KMS-11 (cell line): ENCODE data around the gene NRCAM.
"Not testable (repeated sequence)": the region's sequence is repeated elsewhere in the genome, so short reads cannot be mapped to it uniquely, and the experiment has no call there.

Experiments used
- H2AFZ ChIP-seq: fragments of 200-600 bp; sonication (generic); 2 replicates; pipeline ENCODE4 v1.6.1; 2016; ENCODE audit warnings: antibody characterized with exemption, mixed run types, low read depth
- H3K27ac ChIP-seq: fragments of 200-600 bp; sonication (generic); 2 replicates; pipeline ENCODE4 v1.6.1; 2016; ENCODE audit warnings: mild to moderate bottlenecking, mixed run types
- H3K27me3 ChIP-seq: fragments of 200-600 bp; sonication (generic); 2 replicates; pipeline ENCODE4 v1.6.1; 2017; ENCODE audit warnings: mild to moderate bottlenecking, low read depth, mixed run types, moderate library complexity; ENCODE audit not compliant: insufficient read depth
- H3K36me3 ChIP-seq: fragments of 200-600 bp; sonication (generic); 2 replicates; pipeline ENCODE4 v1.6.1; 2017; ENCODE audit warnings: mild to moderate bottlenecking, mixed run types; ENCODE audit not compliant: insufficient read depth
- H3K4me1 ChIP-seq: fragments of 200-600 bp; sonication (generic); 2 replicates; pipeline ENCODE4 v1.6.1; 2016; ENCODE audit warnings: mild to moderate bottlenecking, low read depth, mixed run types; ENCODE audit not compliant: poor library complexity, severe bottlenecking
- H3K4me2 ChIP-seq: fragments of 200-600 bp; sonication (generic); 2 replicates; pipeline ENCODE4 v1.7.0; 2016; ENCODE audit warnings: mild to moderate bottlenecking, mixed run types
- H3K4me3 ChIP-seq: fragments of 200-600 bp; sonication (generic); IDR thresholded peaks from 2 replicates; pipeline ENCODE4 v1.6.1; 2017; ENCODE audit warnings: low read depth, low read length, mixed read lengths; ENCODE audit not compliant: insufficient read depth
- H3K79me2 ChIP-seq: fragments of 200-600 bp; sonication (generic); 2 replicates; pipeline ENCODE4 v1.6.1; 2016; ENCODE audit warnings: low read depth, mixed run types; ENCODE audit not compliant: insufficient read depth
- H3K9ac ChIP-seq: fragments of 200-600 bp; sonication (generic); 2 replicates; pipeline ENCODE4 v1.6.1; 2016; ENCODE audit warnings: mild to moderate bottlenecking, mixed run types
- H4K20me1 ChIP-seq: fragments of 200-600 bp; sonication (generic); 2 replicates; pipeline ENCODE4 v1.6.1; 2016; ENCODE audit warnings: mild to moderate bottlenecking, mixed run types; ENCODE audit not compliant: insufficient read depth
- CTCF ChIP-seq: fragments of 200-600 bp; sonication (generic); conservative IDR thresholded peaks from 2 replicates; pipeline ENCODE4 v1.6.1; 2017; ENCODE audit warnings: low read depth, mild to moderate bottlenecking, antibody characterized with exemption, low read length, moderate library complexity, mixed read lengths

The NRCAM gene

DNA sequence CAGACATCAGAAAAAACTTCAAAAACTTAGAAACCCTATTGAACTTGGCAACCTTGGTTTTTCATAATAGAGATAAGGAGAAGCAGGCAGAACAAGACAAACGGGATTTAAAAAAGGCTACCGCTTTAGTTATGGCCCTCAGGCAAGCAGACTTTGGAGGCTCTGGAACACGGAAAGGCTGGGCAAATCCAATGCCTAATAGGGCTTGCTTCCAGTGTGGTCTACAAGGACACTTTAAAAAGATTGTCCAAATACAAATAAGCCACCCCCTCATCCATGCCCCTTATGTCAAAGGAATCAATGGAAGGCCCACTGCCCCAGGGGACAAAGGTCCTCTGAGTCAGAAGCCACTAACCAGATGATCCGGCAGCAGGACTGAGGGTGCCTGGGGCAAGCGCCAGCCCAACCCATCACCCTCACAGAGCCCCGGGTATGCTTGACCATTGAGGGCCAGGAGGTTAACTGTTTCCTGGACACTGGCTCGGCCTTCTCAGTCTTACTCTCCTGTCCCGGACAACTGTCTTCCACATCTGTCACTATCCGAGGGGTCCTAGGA is 115.3 kb downstream of the NRCAM start:
- no peak overlapping the region for H3K4me3 ChIP-seq
- H3K27me3 ChIP-seq = no peaks in the 10 kb centered on the region
- no peak for TF ChIP-seq CTCF
- no peak overlapping the region for H3K9ac ChIP-seq
- no peaks in the 10 kb centered on the region for H4K20me1 ChIP-seq
- H3K4me2 ChIP-seq = no peak overlapping the region
- H3K79me2 ChIP-seq = no peaks in the 10 kb centered on the region
- no peak overlapping the region for H3K27ac ChIP-seq
- peaks cover 12% of the 10 kb centered on the region for H3K4me1 ChIP-seq
- H2AFZ ChIP-seq = no peak overlapping the region
- H3K36me3 ChIP-seq = no peaks in the 10 kb centered on the region

- not testable (repeated sequence) for H3K4me2 ChIP-seq
Observed at GRCh38 chr7:108340406-108340805, 115.8 kb downstream of the NRCAM start.

GRCh38 chr7:108335269-108335918 is 120.8 kb downstream of the NRCAM start:
- no peak for TF ChIP-seq CTCF
- Histone ChIP-seq H3K4me2 (no peak overlapping the region), H3K27me3 (no peaks in the 10 kb centered on the region), H3K4me1 (peaks cover 46% of the 10 kb centered on the region), H3K9ac (no peak overlapping the region), H2AFZ (no peak overlapping the region), H3K36me3 (no peaks in the 10 kb centered on the region), H3K27ac (no peak overlapping the region), H4K20me1 (no peaks in the 10 kb centered on the region), H3K4me3 (no peak overlapping the region), H3K79me2 (no peaks in the 10 kb centered on the region; the same call in 1 of the 2 replicates)

More at GRCh38 chr7:108340406-108340805, 115.8 kb downstream of the NRCAM start:
- not testable (repeated sequence) for H3K79me2 ChIP-seq, H2AFZ ChIP-seq, H4K20me1 ChIP-seq, H3K27ac ChIP-seq, H3K9ac ChIP-seq, H3K4me3 ChIP-seq, H3K27me3 ChIP-seq, H3K36me3 ChIP-seq
- peaks cover 12% of the 10 kb centered on the region for H3K4me1 ChIP-seq

DNA sequence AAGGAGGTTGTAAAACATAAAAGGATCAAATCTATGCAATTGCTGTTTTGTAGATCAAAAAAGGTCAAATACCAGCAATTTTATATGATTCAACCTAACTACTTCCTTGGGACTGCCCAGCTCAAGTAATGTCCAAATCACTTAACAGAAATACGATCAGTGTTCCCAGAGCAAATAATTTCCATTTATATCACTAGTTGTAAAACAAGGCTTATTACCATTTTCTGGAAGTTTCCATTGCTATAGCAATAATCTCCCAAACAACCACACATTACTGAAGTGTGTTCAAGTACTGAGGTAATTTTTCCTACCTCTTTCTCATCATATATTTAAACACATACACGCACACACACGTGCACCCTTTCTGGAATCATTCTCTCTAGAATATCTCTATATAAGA is 123.3 kb downstream of the NRCAM start:
- no peaks in the 10 kb centered on the region; the same call in 1 of the 2 replicates for H3K79me2 ChIP-seq
- no peak for TF ChIP-seq CTCF

DNA sequence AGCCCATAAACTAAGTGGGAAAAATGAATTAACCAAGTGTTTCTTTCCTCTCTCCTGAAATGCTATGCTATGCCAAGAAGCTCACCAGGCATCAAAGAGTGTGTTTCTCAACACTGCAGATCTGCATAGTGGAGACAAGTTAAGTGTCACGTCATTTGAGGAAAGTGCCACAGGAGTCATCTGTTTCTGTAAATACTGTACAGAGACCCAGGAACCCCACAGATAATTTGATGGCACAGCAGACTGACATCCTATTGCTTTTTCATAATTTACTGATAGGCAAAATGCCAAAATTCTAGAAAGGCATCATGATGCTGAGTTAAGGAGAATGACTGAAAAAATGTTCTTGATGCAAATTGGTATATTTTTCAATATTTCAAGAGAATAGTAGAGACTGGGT is 124.3 kb downstream of the NRCAM start:
- peaks cover 80% of the 10 kb centered on the region for H3K4me1 ChIP-seq
- no peak overlapping the region for H3K4me2 ChIP-seq
- H3K4me3 ChIP-seq = no peak overlapping the region

More for the DNA sequence above, 123.3 kb downstream of the NRCAM start:
- H3K27me3 ChIP-seq = no peaks in the 10 kb centered on the region
- no peak overlapping the region for H2AFZ ChIP-seq
- H3K4me1 ChIP-seq = peaks cover 71% of the 10 kb centered on the region
- no peaks in the 10 kb centered on the region for H4K20me1 ChIP-seq
- H3K4me2 ChIP-seq = no peak overlapping the region
- no peak overlapping the region for H3K4me3 ChIP-seq
- no peak overlapping the region for H3K27ac ChIP-seq
- no peaks in the 10 kb centered on the region for H3K36me3 ChIP-seq
- H3K9ac ChIP-seq = no peak overlapping the region

More for the DNA sequence above, 124.3 kb downstream of the NRCAM start:
- TF ChIP-seq CTCF = no peak
- Histone ChIP-seq H3K27me3 (no peaks in the 10 kb centered on the region), H3K9ac (no peak overlapping the region), H3K79me2 (peaks cover 3% of the 10 kb centered on the region; the same call in 1 of the 2 replicates), H3K27ac (no peak overlapping the region), H2AFZ (no peak overlapping the region), H3K36me3 (no peaks in the 10 kb centered on the region), H4K20me1 (no peaks in the 10 kb centered on the region)
